ENCODE measurements around the gene ZNF223.

The ZNF223 gene

DNA sequence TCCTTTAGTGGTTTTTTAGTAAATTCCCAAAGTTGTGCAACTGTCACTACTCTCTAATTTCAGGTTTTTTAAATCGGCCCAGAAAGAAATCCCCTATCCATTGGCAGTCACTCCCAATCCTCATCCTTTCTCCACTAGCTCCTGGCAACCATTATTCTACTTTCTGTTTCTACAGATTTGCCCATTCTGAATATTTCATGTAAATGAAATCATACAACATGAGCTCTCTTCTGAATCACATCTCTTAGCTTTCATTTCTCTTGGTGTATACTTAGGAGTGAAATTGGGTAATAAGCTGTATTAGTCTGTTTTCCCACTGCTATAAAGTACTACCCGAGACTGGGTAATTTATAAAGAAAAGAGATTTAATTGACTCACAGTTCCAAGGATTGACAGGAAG, 9.7 kb upstream of the ZNF223 start:
- no peak for DNase-seq (ENCODE audit: low read depth)
- TF ChIP-seq, protein P1, sequence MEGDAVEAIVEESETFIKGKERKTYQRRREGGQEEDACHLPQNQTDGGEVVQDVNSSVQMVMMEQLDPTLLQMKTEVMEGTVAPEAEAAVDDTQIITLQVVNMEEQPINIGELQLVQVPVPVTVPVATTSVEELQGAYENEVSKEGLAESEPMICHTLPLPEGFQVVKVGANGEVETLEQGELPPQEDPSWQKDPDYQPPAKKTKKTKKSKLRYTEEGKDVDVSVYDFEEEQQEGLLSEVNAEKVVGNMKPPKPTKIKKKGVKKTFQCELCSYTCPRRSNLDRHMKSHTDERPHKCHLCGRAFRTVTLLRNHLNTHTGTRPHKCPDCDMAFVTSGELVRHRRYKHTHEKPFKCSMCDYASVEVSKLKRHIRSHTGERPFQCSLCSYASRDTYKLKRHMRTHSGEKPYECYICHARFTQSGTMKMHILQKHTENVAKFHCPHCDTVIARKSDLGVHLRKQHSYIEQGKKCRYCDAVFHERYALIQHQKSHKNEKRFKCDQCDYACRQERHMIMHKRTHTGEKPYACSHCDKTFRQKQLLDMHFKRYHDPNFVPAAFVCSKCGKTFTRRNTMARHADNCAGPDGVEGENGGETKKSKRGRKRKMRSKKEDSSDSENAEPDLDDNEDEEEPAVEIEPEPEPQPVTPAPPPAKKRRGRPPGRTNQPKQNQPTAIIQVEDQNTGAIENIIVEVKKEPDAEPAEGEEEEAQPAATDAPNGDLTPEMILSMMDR (IDR thresholded peaks at IDR 0.05; ENCODE audit: low read length, missing control alignments): no peak
- H3K4me3 ChIP-seq (replicated peaks; ENCODE audit: low read depth, low read length): no peak overlapping the region

DNA sequence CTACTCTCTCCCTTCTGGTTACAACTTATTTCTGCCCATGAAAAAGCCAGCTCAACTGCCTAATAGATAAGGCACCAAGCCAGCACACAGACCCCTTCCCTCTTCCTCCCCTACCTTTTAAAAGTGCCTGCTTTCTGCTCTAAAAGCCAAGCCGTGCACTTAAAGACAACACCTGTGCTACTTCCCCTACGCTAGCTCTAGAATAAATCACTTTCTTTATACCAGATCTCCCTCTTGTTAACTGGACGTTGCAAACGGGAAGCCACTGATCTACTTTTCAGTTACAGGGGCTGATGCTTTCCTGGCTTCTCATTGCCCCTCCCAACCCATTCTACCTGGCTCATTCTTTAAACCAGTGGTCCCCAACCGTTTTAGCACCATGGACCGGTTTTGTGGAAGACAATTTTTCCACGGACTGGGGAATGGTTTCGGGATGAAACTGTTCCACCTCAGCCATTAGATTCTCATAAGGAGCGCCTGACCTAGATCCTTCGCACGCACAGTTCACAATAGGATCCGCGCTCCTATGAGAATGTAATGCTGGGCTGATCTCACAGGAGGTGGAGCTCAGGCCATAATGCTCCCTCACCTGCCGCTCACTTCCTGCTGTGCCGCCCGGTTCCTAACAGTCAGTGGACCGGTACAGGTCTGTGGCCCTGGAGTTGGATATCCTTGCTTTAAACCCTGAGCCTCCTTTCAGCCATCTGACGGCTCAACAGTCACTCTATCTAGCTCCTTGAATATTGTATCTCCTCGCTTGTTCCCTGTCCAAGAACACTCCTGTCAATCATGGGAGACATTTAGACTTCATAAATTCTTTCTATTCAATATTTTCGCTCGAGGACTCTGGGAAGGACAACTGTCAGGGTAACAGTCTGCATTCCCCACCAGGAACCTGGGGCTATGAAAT, 841 bp upstream of the ZNF223 start:
- DNase-seq (ENCODE audit: low read depth): peak; percentile 8
- peak overlapping the region; percentile 82 for H3K4me3 ChIP-seq (replicated peaks; ENCODE audit: low read depth, low read length)
- TF ChIP-seq, protein P1 (IDR thresholded peaks at IDR 0.05; ENCODE audit: low read length, missing control alignments): no peak

DNA sequence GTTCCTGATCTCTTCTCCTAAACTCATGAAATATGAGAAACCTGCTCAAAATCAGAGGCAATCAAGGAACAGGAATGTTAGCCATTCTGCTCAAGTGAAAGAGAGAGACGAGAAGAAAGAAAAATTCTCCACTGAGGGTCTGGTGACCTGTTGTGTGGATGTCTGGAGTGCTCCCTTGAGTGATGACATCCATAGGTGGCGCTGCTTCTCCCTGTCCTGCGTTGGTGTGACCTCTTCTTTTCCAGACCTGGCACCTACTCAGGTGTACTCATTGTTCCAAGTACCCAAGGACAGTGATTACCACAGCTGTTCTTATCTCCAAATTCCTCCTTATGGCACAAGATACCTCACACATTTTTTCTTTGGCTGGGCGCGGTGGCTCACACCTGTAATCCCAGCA, 4.0 kb downstream of the ZNF223 start:
- DNase-seq (ENCODE audit: low read depth): no peak
- TF ChIP-seq, protein P1 (IDR thresholded peaks at IDR 0.05; ENCODE audit: low read length, missing control alignments): no peak
- H3K4me3 ChIP-seq (replicated peaks; ENCODE audit: low read depth, low read length): no peak overlapping the region

DNA sequence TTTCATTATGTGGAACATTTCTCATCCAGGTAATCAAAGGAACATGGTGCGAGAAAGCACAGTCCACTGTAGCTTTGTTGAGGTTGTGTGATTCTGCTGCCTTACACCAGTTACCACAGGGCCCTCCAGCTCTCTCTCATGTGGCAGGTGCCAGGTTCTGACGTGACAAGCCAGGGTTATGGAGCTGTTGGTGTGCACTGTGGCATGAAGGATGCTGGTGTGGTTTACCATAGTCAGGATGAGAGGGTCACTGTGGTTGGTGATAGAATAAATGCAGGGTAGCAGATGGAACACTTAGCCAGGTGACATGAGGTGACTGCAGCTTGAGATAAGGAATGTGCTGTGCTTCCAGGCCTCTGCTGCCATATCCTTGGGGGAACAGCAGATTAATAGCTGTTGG, 7.4 kb downstream of the ZNF223 start:
- no peak overlapping the region for H3K4me3 ChIP-seq (replicated peaks; ENCODE audit: low read depth, low read length)
- DNase-seq (ENCODE audit: low read depth): no peak
- TF ChIP-seq, protein P1 (IDR thresholded peaks at IDR 0.05; ENCODE audit: low read length, missing control alignments): no peak

DNA sequence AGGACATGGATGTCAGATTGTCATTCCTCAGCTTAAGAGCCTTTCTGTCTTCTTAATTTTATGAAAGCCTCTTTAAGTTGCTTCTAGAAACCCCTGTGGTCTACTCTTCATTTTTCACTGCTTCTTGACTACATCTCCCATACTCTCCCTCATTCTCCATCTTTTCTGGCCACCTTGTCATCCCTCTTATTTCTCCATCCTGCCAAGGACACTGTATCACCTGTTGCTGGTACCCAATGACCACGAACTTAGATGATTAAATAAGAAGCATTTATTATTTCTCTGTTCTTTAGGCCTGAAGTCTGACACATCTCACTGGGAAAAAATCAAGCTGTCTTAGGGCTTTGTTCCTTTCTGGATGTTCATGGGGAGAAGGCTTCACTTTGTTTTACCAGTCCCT, 9.2 kb downstream of the ZNF223 start:
- H3K4me3 ChIP-seq (replicated peaks; ENCODE audit: low read depth, low read length): no peak overlapping the region
- no peak for DNase-seq (ENCODE audit: low read depth)
- TF ChIP-seq, protein P1 (IDR thresholded peaks at IDR 0.05; ENCODE audit: low read length, missing control alignments): no peak

- DNase-seq (ENCODE audit: low read depth): no peak
- TF ChIP-seq, protein P1 (IDR thresholded peaks at IDR 0.05; ENCODE audit: low read length, missing control alignments): no peak
- H3K4me3 ChIP-seq (replicated peaks; ENCODE audit: low read depth, low read length): no peak overlapping the region
Observed at GRCh38 chr19:44066305-44066704, 14.5 kb downstream of the ZNF223 start.

DNA sequence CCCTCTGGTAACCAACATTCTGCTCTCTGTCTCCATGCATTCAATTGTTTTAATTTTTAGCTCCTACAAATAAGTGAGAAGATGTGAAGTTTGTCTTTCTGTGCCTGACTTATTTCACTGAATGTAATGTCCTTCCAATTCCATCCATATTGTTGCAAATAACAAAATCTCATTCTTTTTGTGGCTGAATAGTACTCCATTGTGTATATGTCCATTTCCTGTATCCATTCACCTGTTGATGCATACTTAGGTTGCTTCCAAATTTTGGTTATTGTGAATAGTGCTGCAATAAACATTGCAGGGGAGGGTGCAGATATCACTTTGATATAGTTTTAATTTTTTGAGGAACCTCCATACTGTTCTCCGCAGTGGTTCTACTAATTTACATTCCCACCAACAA, 17.6 kb downstream of the ZNF223 start:
- TF ChIP-seq, protein P1 (IDR thresholded peaks at IDR 0.05; ENCODE audit: low read length, missing control alignments): no peak
- no peak for DNase-seq (ENCODE audit: low read depth)
- H3K4me3 ChIP-seq (replicated peaks; ENCODE audit: low read depth, low read length): no peak overlapping the region

Measured in fibroblast of pulmonary artery (primary cell).